Esophagus squamous epithelium (tissue), 5 donors: ENCODE measurements around the gene RFX2. TPM values are rescaled to one million over a fixed set of nuclear protein-coding genes. Genes with fewer than 3 reads are reported as not detected.
A peak's percentile ranks its signal among the peaks of the same experiment; 100 is the strongest.
"Not testable (repeated sequence)": the region's sequence is repeated elsewhere in the genome, so short reads cannot be mapped to it uniquely, and the experiment has no call there.

Experiments
- DNase-seq: peaks from one replicate; lab custom pipeline; 2025; lab: John Stamatoyannopoulos, UW
- H3K27ac ChIP-seq, 4 donors: fragments of 200-600 bp; sonication (generic); one replicate each; pipeline ENCODE4 v1.5.1; 2016 to 2019; ENCODE audit warnings: mild to moderate bottlenecking in 1 of 4
- H3K27me3 ChIP-seq, 4 donors: fragments of 200-600 bp; sonication (generic); 1 replicate in 3 of 4; 2 replicates in 1 of 4; pipeline versions ENCODE4 v1.5.1 to v1.6.0; 2017 to 2021; ENCODE audit warnings: antibody characterized with exemption in 1 of 4
- H3K36me3 ChIP-seq, 3 donors: fragments of 200-600 bp; sonication (generic); one replicate each; pipeline ENCODE4 v1.5.1; 2016 to 2019
- H3K4me1 ChIP-seq, 3 donors: fragments of 200-600 bp; sonication (generic); one replicate each; pipeline ENCODE4 v1.5.1; 2017 to 2019
- H3K4me3 ChIP-seq, 4 donors: fragments of 200-600 bp; sonication (generic); 1 replicate in 3 of 4; 2 replicates in 1 of 4; pipeline ENCODE4 v1.5.1; 2016 to 2019; ENCODE audit warnings: mild to moderate bottlenecking in 2 of 4, moderate library complexity in 1 of 4
- H3K9me3 ChIP-seq, 3 donors: fragments of 200-600 bp; sonication (generic); one replicate each; pipeline ENCODE4 v1.5.1; 2016 to 2019
- CTCF ChIP-seq, 6 experiments: fragments of 450-650 bp in 4 of 6; fragments of 200-600 bp in 2 of 6; sonication (generic) in 2 of 6; IDR thresholded peaks; one replicate each; pipeline ENCODE4 v1.5.1; 2016 to 2019; ENCODE audit warnings: antibody characterized with exemption in 6 of 6, mild to moderate bottlenecking in 4 of 6, moderate library complexity in 4 of 6
- POLR2A ChIP-seq, 4 donors: fragments of 450-650 bp; IDR thresholded peaks; one replicate each; pipeline ENCODE4 v1.6.1; 2017; ENCODE audit warnings: antibody characterized with exemption in 4 of 4, mild to moderate bottlenecking in 4 of 4, moderate library complexity in 3 of 4
- WGBS, 2 donors: methylation state at CpG; one replicate each; pipeline ENCODE4 v1.1.5; 2018; 5-methylcytosine and 5-hydroxymethylcytosine counted together
- intact Hi-C: fragments of 100-400 bp; cut with DNase I; formaldehyde crosslinking; loops from one replicate; pipeline ENCODE4 v1.15.0; 2022
- total RNA-seq, 4 donors: library from RNA; depleted of rRNA; stranded (reverse); fragments of >200 nt; gene quantifications; one replicate each; pipeline ENCODE4 v1.1.0, GENCODE V29; 2016
- donor health status: DM: yes; HTN: yes; CAD: no.

Gene RFX2
- total RNA-seq, 4 donors from 2014 or later = 5.2 to 21.4 (median 7.7) TPM

- H3K9me3 ChIP-seq = no peaks in the 10 kb centered on the region
- 87 to 88% methylated on average over 11 to 16 of the region's 17 CpGs for WGBS, 2 donors
- H3K36me3 ChIP-seq = no peaks in the 10 kb centered on the region
- H3K4me3 ChIP-seq = no peak overlapping the region
- peak overlapping the region in 3 of 4 donors; percentile 67 to 87 (median 82) for H3K27ac ChIP-seq
- intact Hi-C loops = no loop called here
- no peak for TF ChIP-seq CTCF (IDR thresholded peaks at IDR 0.05)
- no peak for TF ChIP-seq POLR2A (IDR thresholded peaks at IDR 0.05)
- DNase-seq = no peak
- H3K4me1 ChIP-seq = peaks cover 0 to 36% (median 17%) of the 10 kb centered on the region in 3 donors
- H3K27me3 ChIP-seq = no peaks in the 10 kb centered on the region
These were observed 36.2 kb downstream of the RFX2 start for GRCh38 chr19:6073858-6074708.

- H3K4me3 ChIP-seq, H3K9me3 ChIP-seq, intact Hi-C loops, H3K27me3 ChIP-seq, DNase-seq, H3K36me3 ChIP-seq: not testable (repeated sequence)
- H3K27ac ChIP-seq = peak overlapping the region in 3 of 4 donors; percentile 2 to 82 (median 67)
- WGBS, 2 donors = 92 to 93% methylated on average over 5 to 8 of the region's 10 CpGs
- H3K4me1 ChIP-seq = peaks cover 0 to 45% (median 23%) of the 10 kb centered on the region in 3 donors
These were observed 37.1 kb downstream of the RFX2 start for GRCh38 chr19:6073233-6073632.

DNA sequence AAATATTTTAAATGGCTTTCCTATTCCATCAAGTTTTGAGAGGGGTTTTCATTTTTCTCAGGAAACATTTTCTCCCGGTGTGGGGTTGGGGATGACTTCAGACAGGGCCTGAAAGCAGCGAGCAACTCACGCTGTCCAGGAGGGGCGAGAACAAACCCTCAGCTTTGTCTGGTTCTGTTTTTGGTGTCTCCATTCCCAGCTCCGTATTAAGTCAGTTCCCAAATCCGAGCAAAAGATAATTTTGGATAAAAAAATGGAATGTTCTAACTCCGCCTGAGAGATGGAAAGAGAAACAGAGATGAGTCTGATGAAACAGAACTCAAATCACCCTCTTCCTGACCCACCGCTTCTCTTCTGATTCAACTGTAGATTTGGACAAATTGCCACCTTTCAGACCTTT, 38.4 kb downstream of the RFX2 start:
- H3K27ac ChIP-seq = peak overlapping the region; percentile 56 to 85 (median 76)
- intact Hi-C loops = no loop called here

GRCh38 chr19:6070720-6071485, 39.4 kb downstream of the RFX2 start:
- no peak for DNase-seq
- intact Hi-C loops = no loop called here
- H3K27ac ChIP-seq = peak overlapping the region; percentile 56 to 85 (median 76)
- no peaks in the 10 kb centered on the region for H3K9me3 ChIP-seq
- no peaks in the 10 kb centered on the region for H3K36me3 ChIP-seq
- H3K4me3 ChIP-seq = no peak overlapping the region
- H3K27me3 ChIP-seq = no peaks in the 10 kb centered on the region
- no peak for TF ChIP-seq CTCF (IDR thresholded peaks at IDR 0.05)
- TF ChIP-seq POLR2A (IDR thresholded peaks at IDR 0.05) = peak in 1 of 4 donors; percentile 22
- 56 to 69% methylated on average over 10 to 11 of the region's 11 CpGs for WGBS, 2 donors
- peaks cover 20 to 51% (median 29%) of the 10 kb centered on the region in 3 donors for H3K4me1 ChIP-seq

More for the DNA sequence above, 38.4 kb downstream of the RFX2 start:
- no peaks in the 10 kb centered on the region for H3K27me3 ChIP-seq
- no peak for TF ChIP-seq POLR2A (IDR thresholded peaks at IDR 0.05)
- no peak for TF ChIP-seq CTCF (IDR thresholded peaks at IDR 0.05)
- 79% methylated on average over 8 of the region's 8 CpGs for WGBS, 2 donors
- no peaks in the 10 kb centered on the region for H3K36me3 ChIP-seq
- DNase-seq = no peak
- H3K4me1 ChIP-seq = peaks cover 12 to 51% (median 29%) of the 10 kb centered on the region in 3 donors
- no peaks in the 10 kb centered on the region for H3K9me3 ChIP-seq
- no peak overlapping the region for H3K4me3 ChIP-seq

- Histone ChIP-seq H3K4me3 (no peak overlapping the region), H3K4me1 (peaks cover 27 to 54% (median 34%) of the 10 kb centered on the region in 3 donors), H3K9me3 (no peaks in the 10 kb centered on the region), H3K36me3 (no peaks in the 10 kb centered on the region), H3K27me3 (no peaks in the 10 kb centered on the region), H3K27ac (peak overlapping the region; percentile 11 to 85 (median 76))
- intact Hi-C loops = no loop called here
- no peak for DNase-seq
- TF ChIP-seq CTCF (IDR thresholded peaks at IDR 0.05) (no peak), POLR2A (IDR thresholded peaks at IDR 0.05) (no peak)
- WGBS, 2 donors = 83 to 100% methylated on average over 1 to 3 of the region's 3 CpGs
These were observed 40.1 kb downstream of the RFX2 start for GRCh38 chr19:6070207-6070681.
